Astrocyte of the cerebellum (primary cell): ENCODE measurements around the gene IRF2BP2.

ENCODE experiments used
- DNase-seq: peaks from one replicate; pipeline ENCODE4 v3.0.0-alpha.2; 2011; ENCODE audit warnings: low read depth
- H3K4me3 ChIP-seq: 2 replicates; pipeline ENCODE4 v1.5.1; 2011; ENCODE audit warnings: mild to moderate bottlenecking, low read depth, low read length, moderate library complexity
- in situ Hi-C: cut with HindIII; loops from 2 replicates; pipeline ENCODE4 v1.10.0; 2017; ENCODE audit warnings: low sequenced_read_pairs
- TF ChIP-seq, protein P1 (sequence below): IDR thresholded peaks from 2 replicates; pipeline ENCODE4 v1.5.1; 2012; ENCODE audit warnings: low read length, low read depth, moderate library complexity, mild to moderate bottlenecking; ENCODE audit errors: missing control alignments

Gene IRF2BP2

GRCh38 chr1:234584926-234585325 is 25.1 kb downstream of the IRF2BP2 start:
- DNase-seq, result no peak
- TF ChIP-seq, protein P1, sequence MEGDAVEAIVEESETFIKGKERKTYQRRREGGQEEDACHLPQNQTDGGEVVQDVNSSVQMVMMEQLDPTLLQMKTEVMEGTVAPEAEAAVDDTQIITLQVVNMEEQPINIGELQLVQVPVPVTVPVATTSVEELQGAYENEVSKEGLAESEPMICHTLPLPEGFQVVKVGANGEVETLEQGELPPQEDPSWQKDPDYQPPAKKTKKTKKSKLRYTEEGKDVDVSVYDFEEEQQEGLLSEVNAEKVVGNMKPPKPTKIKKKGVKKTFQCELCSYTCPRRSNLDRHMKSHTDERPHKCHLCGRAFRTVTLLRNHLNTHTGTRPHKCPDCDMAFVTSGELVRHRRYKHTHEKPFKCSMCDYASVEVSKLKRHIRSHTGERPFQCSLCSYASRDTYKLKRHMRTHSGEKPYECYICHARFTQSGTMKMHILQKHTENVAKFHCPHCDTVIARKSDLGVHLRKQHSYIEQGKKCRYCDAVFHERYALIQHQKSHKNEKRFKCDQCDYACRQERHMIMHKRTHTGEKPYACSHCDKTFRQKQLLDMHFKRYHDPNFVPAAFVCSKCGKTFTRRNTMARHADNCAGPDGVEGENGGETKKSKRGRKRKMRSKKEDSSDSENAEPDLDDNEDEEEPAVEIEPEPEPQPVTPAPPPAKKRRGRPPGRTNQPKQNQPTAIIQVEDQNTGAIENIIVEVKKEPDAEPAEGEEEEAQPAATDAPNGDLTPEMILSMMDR, result no peak
- no peak overlapping the region for H3K4me3 ChIP-seq
- in situ Hi-C loops, result no loop called here

DNA sequence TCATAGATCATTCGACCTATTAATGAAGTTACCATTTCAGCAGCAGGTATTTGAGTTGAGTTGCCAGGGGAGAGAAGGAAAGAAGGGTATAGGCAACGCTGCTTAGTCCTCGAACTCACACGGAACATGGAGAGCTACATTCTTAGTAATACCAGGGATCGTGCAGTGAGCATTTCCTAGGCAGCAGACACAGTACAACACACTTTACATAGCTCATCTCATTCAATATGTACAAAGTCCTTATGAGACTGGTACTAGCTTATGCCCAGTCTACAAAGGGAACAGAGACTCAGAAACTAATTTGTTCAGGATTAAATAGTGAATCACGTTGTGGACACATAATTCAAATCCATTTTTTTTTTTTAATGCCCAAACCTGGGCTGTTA is 25.6 kb downstream of the IRF2BP2 start:
- DNase-seq, result no peak
- H3K4me3 ChIP-seq, result no peak overlapping the region
- TF ChIP-seq, protein P1, result no peak
- in situ Hi-C loops, result no loop called here

- TF ChIP-seq, protein P1, result no peak
- H3K4me3 ChIP-seq, result no peak overlapping the region
- no peak for DNase-seq
- in situ Hi-C loops, result no loop called here
These were observed 26.1 kb downstream of the IRF2BP2 start for GRCh38 chr1:234583755-234584419.

GRCh38 chr1:234582681-234583301 is 27.2 kb downstream of the IRF2BP2 start:
- TF ChIP-seq, protein P1, result no peak
- in situ Hi-C loops, result no loop called here
- H3K4me3 ChIP-seq, result no peak overlapping the region
- DNase-seq, result no peak

GRCh38 chr1:234582186-234582585 is 27.8 kb downstream of the IRF2BP2 start:
- H3K4me3 ChIP-seq, result no peak overlapping the region
- TF ChIP-seq, protein P1, result no peak
- DNase-seq, result no peak
- in situ Hi-C loops, result no loop called here

- H3K4me3 ChIP-seq, result no peak overlapping the region
- in situ Hi-C loops, result no loop called here
- TF ChIP-seq, protein P1, result no peak
- no peak for DNase-seq
These were observed 28.8 kb downstream of the IRF2BP2 start for GRCh38 chr1:234581063-234581714.
